Parathyroid adenoma (tissue), 2 donors: Measurements from ENCODE around the gene NLRP3.

ENCODE experiments used
- H2AFZ ChIP-seq: fragments of 300-600 bp; sonication (generic); one replicate; pipeline ENCODE4 v1.7.0; 2017; ENCODE audit warnings: antibody characterized with exemption, mild to moderate bottlenecking
- H3K27ac ChIP-seq: fragments of 300-600 bp; sonication (generic); one replicate; pipeline ENCODE4 v1.7.0; 2017
- H3K27me3 ChIP-seq: fragments of 300-600 bp; sonication (generic); one replicate; pipeline ENCODE4 v1.7.0; 2017; ENCODE audit warnings: low read length; ENCODE audit not compliant: control insufficient read depth, insufficient read depth
- H3K36me3 ChIP-seq: fragments of 300-600 bp; sonication (generic); one replicate; pipeline ENCODE4 v1.7.0; 2017; ENCODE audit warnings: low read length; ENCODE audit not compliant: control insufficient read depth, insufficient read depth
- H3K4me1 ChIP-seq: fragments of 300-600 bp; sonication (generic); one replicate; pipeline ENCODE4 v1.7.0; 2017; ENCODE audit warnings: control low read depth
- H3K4me2 ChIP-seq: fragments of 300-600 bp; sonication (generic); one replicate; pipeline ENCODE4 v1.7.0; 2017; ENCODE audit warnings: low read length
- H3K4me3 ChIP-seq: fragments of 300-600 bp; sonication (generic); one replicate; pipeline ENCODE4 v1.7.0; 2017; ENCODE audit warnings: low read depth, low read length
- H3K79me2 ChIP-seq: fragments of 300-600 bp; sonication (generic); one replicate; pipeline ENCODE4 v1.7.0; 2017; ENCODE audit warnings: control low read depth
- H3K9ac ChIP-seq: fragments of 300-600 bp; sonication (generic); one replicate; pipeline ENCODE4 v1.7.0; 2017; ENCODE audit warnings: mild to moderate bottlenecking
- H3K9me3 ChIP-seq: fragments of 300-600 bp; sonication (generic); one replicate; pipeline ENCODE4 v1.7.0; 2017; ENCODE audit warnings: low read length; ENCODE audit not compliant: control insufficient read depth
- CTCF ChIP-seq: fragments of 300-600 bp; sonication (generic); IDR thresholded peaks from one replicate; pipeline ENCODE4 v1.7.0; 2017; ENCODE audit warnings: antibody characterized with exemption, mild to moderate bottlenecking
- donor health status: primary hyperparathyroidism.

The NLRP3 gene

GRCh38 chr1:247448107-247448791, 32.3 kb downstream of the NLRP3 start:
- no peak overlapping the region for H3K9ac ChIP-seq
- peak overlapping the region; percentile 74 for H2AFZ ChIP-seq
- TF ChIP-seq CTCF = no peak
- no peaks in the 10 kb centered on the region for H3K36me3 ChIP-seq
- peak overlapping the region; percentile 81 for H3K4me2 ChIP-seq
- no peaks in the 10 kb centered on the region for H3K9me3 ChIP-seq
- H3K4me1 ChIP-seq = no peaks in the 10 kb centered on the region
- H3K4me3 ChIP-seq = peak overlapping the region; percentile 61
- no peaks in the 10 kb centered on the region for H3K27me3 ChIP-seq
- no peak overlapping the region for H3K27ac ChIP-seq
- no peaks in the 10 kb centered on the region for H3K79me2 ChIP-seq

- H3K4me1 ChIP-seq = no peaks in the 10 kb centered on the region
- no peaks in the 10 kb centered on the region for H3K79me2 ChIP-seq
- no peaks in the 10 kb centered on the region for H3K9me3 ChIP-seq
- no peaks in the 10 kb centered on the region for H3K36me3 ChIP-seq
- H3K27me3 ChIP-seq = no peaks in the 10 kb centered on the region
- H3K4me3 ChIP-seq = no peak overlapping the region
- TF ChIP-seq CTCF = no peak
- no peak overlapping the region for H3K4me2 ChIP-seq
- H3K9ac ChIP-seq = no peak overlapping the region
- H2AFZ ChIP-seq = no peak overlapping the region
- H3K27ac ChIP-seq = no peak overlapping the region
Observed at GRCh38 chr1:247451388-247452010, 35.5 kb downstream of the NLRP3 start.

GRCh38 chr1:247452447-247453039, 36.6 kb downstream of the NLRP3 start:
- TF ChIP-seq CTCF = no peak
- Histone ChIP-seq H2AFZ (no peak overlapping the region), H3K4me2 (no peak overlapping the region), H3K9ac (no peak overlapping the region), H3K9me3 (no peaks in the 10 kb centered on the region), H3K79me2 (no peaks in the 10 kb centered on the region), H3K27ac (no peak overlapping the region), H3K4me3 (no peak overlapping the region), H3K36me3 (no peaks in the 10 kb centered on the region), H3K4me1 (no peaks in the 10 kb centered on the region), H3K27me3 (no peaks in the 10 kb centered on the region)

- Histone ChIP-seq H3K4me3 (no peak overlapping the region), H3K4me1 (no peaks in the 10 kb centered on the region), H2AFZ (no peak overlapping the region), H3K79me2 (no peaks in the 10 kb centered on the region), H3K9ac (no peak overlapping the region), H3K4me2 (no peak overlapping the region), H3K36me3 (no peaks in the 10 kb centered on the region), H3K27ac (no peak overlapping the region), H3K9me3 (no peaks in the 10 kb centered on the region), H3K27me3 (no peaks in the 10 kb centered on the region)
- TF ChIP-seq CTCF = no peak
Observed at GRCh38 chr1:247453245-247453644, 37.3 kb downstream of the NLRP3 start.
